ENCODE data around the gene ZSWIM8. TPM values are rescaled to one million over a fixed set of nuclear protein-coding genes. Genes with fewer than 3 reads are reported as not detected.

Gene ZSWIM8
- total RNA-seq, 4 donors from 2014 or later: 66.4 to 123 (median 107) TPM

GRCh38 chr10:73781548-73781878 lies 3.9 kb upstream of the ZSWIM8 start:
- Histone ChIP-seq H3K4me3 (peak overlapping the region; percentile 71 to 98 (median 90)), H3K9me3 (no peaks in the 10 kb centered on the region), H3K36me3 (peaks cover 4 to 38% (median 28%) of the 10 kb centered on the region in 4 donors), H3K27me3 (no peaks in the 10 kb centered on the region), H3K27ac (replicated peaks in 1 of 4) (peak overlapping the region; percentile 89 to 96 (median 92)), H3K4me1 (peaks cover 36 to 53% (median 46%) of the 10 kb centered on the region in 4 donors)
- WGBS: under 1% methylated on average over 14 of the region's 14 CpGs
- TF ChIP-seq POLR2AphosphoS5 (IDR thresholded peaks at IDR 0.05) (no peak), POLR2A (IDR thresholded peaks at IDR 0.05; ENCODE audit: low read depth) (no peak), EP300 (IDR thresholded peaks at IDR 0.05) (no peak)
- TF ChIP-seq, protein P1, sequence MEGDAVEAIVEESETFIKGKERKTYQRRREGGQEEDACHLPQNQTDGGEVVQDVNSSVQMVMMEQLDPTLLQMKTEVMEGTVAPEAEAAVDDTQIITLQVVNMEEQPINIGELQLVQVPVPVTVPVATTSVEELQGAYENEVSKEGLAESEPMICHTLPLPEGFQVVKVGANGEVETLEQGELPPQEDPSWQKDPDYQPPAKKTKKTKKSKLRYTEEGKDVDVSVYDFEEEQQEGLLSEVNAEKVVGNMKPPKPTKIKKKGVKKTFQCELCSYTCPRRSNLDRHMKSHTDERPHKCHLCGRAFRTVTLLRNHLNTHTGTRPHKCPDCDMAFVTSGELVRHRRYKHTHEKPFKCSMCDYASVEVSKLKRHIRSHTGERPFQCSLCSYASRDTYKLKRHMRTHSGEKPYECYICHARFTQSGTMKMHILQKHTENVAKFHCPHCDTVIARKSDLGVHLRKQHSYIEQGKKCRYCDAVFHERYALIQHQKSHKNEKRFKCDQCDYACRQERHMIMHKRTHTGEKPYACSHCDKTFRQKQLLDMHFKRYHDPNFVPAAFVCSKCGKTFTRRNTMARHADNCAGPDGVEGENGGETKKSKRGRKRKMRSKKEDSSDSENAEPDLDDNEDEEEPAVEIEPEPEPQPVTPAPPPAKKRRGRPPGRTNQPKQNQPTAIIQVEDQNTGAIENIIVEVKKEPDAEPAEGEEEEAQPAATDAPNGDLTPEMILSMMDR (IDR thresholded peaks at IDR 0.05): no peak
- intact Hi-C loops (cut with DNase I): no loop called here
- no peak for DNase-seq (ENCODE audit: extremely low spot score)

DNA sequence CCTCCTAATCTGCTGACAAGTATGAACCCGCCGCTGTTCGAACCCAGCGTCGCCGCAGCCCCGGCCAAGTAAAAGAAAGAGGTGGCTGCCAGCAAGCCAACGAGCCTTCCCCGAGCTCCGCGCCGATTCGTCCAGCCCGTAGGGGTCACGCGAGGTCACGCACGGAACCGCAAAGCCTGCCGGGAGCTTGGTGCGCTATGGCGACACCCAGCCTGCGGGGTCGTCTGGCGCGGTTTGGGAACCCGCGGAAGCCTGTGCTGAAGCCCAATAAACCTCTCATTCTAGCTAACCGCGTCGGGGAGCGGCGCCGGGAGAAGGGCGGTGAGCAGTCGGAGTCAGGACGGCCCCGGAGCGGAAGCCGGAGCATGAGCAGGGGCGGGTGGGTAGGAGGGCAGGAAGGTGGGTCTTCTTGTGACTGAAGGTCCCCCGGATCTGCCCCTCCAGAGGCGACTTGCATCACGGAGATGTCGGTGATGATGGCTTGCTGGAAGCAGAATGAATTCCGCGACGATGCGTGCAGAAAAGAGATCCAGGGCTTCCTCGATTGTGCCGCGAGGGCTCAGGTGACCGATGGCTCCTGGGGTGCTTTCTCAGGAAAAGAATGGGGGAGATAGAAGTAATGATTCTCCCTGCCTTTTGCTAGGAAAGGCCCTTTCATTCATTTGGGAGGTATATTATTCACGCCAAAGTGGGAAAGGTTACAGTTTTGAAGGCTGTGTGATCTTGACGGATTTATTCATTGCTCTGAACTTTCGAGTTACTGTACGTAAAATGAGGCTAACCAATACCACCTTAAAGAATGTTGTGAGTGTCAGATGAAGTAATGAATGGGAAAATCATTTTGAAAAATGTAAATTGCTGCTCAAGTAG lies 3.3 kb upstream of the ZSWIM8 start, which contains the start of gene CHCHD1:
TSS of gene CHCHD1 (plus strand) at position 170 of the 870 bp plus-strand sequence. CDS start at position 198, 28 bp downstream.
- WGBS: under 1% methylated on average over 13 of the region's 57 CpGs

GRCh38 chr10:73782749-73783085 lies 2.7 kb upstream of the ZSWIM8 start:
- intact Hi-C loops (cut with DNase I): no loop called here
- H3K4me1 ChIP-seq: peaks cover 48 to 65% (median 57%) of the 10 kb centered on the region in 4 donors
- TF ChIP-seq POLR2A (IDR thresholded peaks at IDR 0.05; ENCODE audit: low read depth): no peak

More for the DNA sequence above, 3.3 kb upstream of the ZSWIM8 start, which contains the start of gene CHCHD1:
- H3K4me3 ChIP-seq: peak within 1 kb of the TSS; percentile 71 to 98 (median 90)
- peak; percentile 97 for DNase-seq (ENCODE audit: extremely low spot score)
- no peak for TF ChIP-seq EP300 (IDR thresholded peaks at IDR 0.05)
- TF ChIP-seq, protein P1 (IDR thresholded peaks at IDR 0.05): peak in 1 of 3 experiments; percentile 24
- TF ChIP-seq POLR2AphosphoS5 (IDR thresholded peaks at IDR 0.05): peak; percentile 87 to 97
- peak; percentile 25 for TF ChIP-seq POLR2A (IDR thresholded peaks at IDR 0.05; ENCODE audit: low read depth)
- no peaks in the 10 kb centered on the region for H3K27me3 ChIP-seq
- H3K36me3 ChIP-seq: peaks cover 4 to 32% (median 27%) of the 10 kb centered on the region in 4 donors
- H3K27ac ChIP-seq (replicated peaks in 1 of 4): peak within 1 kb of the TSS; percentile 89 to 96 (median 92)
- H3K4me1 ChIP-seq: peaks cover 42 to 59% (median 52%) of the 10 kb centered on the region in 4 donors
- intact Hi-C loops (cut with DNase I): no loop called here
- H3K9me3 ChIP-seq: no peaks in the 10 kb centered on the region

GRCh38 chr10:73785721-73786511 lies 510 bp downstream of the ZSWIM8 start:
- TF ChIP-seq, protein P1 (IDR thresholded peaks at IDR 0.05): no peak
- no peak for TF ChIP-seq POLR2AphosphoS5 (IDR thresholded peaks at IDR 0.05)
- no peak for TF ChIP-seq EP300 (IDR thresholded peaks at IDR 0.05)
- TF ChIP-seq POLR2A (IDR thresholded peaks at IDR 0.05; ENCODE audit: low read depth): no peak
- intact Hi-C loops (cut with DNase I): loop anchor here (5.0 kb wide), 1 partner anchor 44 kb away; the partner anchor contains the start of gene SEC24C
- Histone ChIP-seq H3K9me3 (no peaks in the 10 kb centered on the region), H3K36me3 (peaks cover 18 to 25% (median 25%) of the 10 kb centered on the region in 4 donors), H3K4me3 (peak overlapping the region; percentile 80 to 97 (median 90)), H3K4me1 (peaks cover 51 to 72% (median 58%) of the 10 kb centered on the region in 4 donors), H3K27me3 (no peaks in the 10 kb centered on the region), H3K27ac (replicated peaks in 1 of 4) (peak overlapping the region; percentile 92 to 96 (median 94))
- DNase-seq (ENCODE audit: extremely low spot score): no peak
- 0% methylated on average over 23 of the region's 54 CpGs for WGBS

More at GRCh38 chr10:73782749-73783085, 2.7 kb upstream of the ZSWIM8 start:
- Histone ChIP-seq H3K4me3 (peak overlapping the region; percentile 71 to 98 (median 90)), H3K9me3 (no peaks in the 10 kb centered on the region), H3K27me3 (no peaks in the 10 kb centered on the region), H3K36me3 (peaks cover 4 to 27% (median 23%) of the 10 kb centered on the region in 4 donors), H3K27ac (replicated peaks in 1 of 4) (peak overlapping the region; percentile 89 to 96 (median 92))
- no peak for DNase-seq (ENCODE audit: extremely low spot score)
- WGBS: 36% methylated on average over 2 of the region's 2 CpGs

Measured in esophagus muscularis mucosa (tissue), 4 donors.